Stimulated activated CD8-positive, alpha-beta memory T cell treated with anti-CD3 and anti-CD28 coated beads, Interleukin-4, amount 100 ng/mL, for 24 hours (primary cell): ENCODE measurements around the gene PHOSPHO1.

ENCODE experiments used
- DNase-seq: peaks from one replicate; pipeline ENCODE4 v3.0.0-alpha.2; 2020; ENCODE audit warnings: low read depth

The PHOSPHO1 gene

GRCh38 chr17:49242813-49243212 lies 12.2 kb upstream of the PHOSPHO1 start:
- no peak for DNase-seq

DNA sequence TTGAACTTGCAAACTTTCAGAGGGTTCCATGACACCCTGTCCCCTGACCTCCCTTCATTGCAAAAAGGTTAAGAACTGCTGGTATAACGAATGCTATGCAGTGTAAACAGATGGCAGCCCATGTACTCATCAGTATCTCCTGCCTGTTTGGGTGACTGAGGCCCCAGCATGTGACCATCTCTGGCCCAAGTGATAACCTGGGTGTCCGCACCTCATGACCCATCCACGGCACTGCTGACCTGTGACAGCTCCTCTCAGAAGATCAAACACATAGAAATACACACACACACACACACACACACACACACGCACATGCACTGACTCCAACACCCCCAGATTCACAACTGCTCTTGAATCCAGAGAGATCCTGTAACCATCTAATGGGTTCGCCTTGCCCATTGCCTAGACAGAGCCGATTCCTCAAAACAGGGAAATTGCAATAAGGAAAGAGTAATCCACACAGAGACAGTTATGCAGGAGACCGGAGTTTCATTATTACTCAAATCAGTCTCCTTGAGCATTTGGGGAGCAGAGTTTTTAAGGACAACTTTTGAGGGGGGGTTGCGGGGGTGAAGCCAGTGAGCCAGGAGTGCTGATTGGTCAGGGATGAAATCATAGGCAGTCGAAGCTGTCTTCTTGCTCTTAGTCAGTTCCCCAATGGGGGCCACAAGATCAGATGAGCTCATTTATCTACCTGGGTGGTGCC lies 11.3 kb upstream of the PHOSPHO1 start:
- no peak for DNase-seq

GRCh38 chr17:49241040-49241439 lies 10.5 kb upstream of the PHOSPHO1 start:
- no peak for DNase-seq

DNA sequence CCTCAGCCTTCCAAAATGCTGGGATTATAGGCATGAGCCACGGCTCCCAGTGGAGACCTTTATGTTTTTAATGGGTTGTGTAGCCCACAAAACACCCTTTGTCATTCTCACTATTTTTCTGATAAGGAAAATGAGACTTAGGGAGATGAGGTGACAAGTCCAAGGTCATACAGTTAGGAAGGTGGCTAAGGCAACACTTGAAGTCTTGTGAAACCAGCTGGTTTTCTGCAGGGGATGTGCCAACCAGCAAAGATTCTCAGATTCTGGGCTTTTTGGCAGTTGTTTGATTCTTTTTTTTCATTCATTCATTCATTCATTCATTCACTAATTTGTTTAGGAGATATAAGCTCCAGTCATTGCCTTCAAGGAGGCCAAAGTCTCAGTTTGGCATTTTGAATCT lies 10.0 kb upstream of the PHOSPHO1 start:
- no peak for DNase-seq

DNA sequence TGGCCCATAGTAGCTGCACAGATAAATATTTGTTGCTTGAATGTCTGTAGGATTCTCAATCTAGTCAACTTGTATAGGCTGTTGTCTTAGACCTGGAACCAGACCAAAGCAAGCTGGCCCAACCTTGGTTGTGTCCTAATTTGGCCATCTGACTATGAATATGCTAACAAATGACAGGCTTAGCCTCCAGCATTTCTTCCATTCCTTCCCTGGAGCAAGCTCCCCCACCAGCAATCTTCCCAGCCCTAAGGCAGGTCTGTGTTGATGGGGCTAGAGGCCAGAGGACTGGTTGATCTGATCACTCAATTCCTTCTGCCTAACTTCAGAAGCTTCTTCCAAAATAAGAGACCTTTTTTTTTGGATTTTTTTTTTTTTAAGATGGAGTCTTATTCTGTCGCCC lies 9.4 kb upstream of the PHOSPHO1 start:
- no peak for DNase-seq

DNA sequence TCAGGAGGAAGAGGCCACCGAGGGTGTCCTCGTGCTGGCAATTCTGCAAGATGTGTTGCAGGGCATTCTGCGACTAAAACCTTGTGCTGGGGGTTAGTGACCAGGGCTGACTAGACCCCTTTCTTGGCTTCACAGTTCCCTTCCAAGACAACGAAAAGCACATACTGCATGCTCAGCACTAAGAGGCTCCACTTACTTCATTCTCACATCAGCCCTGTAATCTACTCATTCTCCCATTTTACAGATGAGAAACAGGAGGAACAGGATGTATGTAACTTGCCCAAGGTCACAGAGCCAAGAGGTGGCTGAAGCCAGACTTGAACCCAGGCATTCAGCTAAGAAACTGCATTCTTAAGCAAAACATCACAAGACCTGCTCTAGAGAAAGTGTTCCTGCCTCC lies 5.3 kb upstream of the PHOSPHO1 start:
- DNase-seq = no peak

GRCh38 chr17:49234509-49235080 lies 4.0 kb upstream of the PHOSPHO1 start:
- no peak for DNase-seq

GRCh38 chr17:49231563-49231894 lies 942 bp upstream of the PHOSPHO1 start:
- no peak for DNase-seq

GRCh38 chr17:49229805-49230600 lies 584 bp downstream of the PHOSPHO1 start:
- no peak for DNase-seq

GRCh38 chr17:49229076-49229804 lies 1.3 kb downstream of the PHOSPHO1 start:
- DNase-seq = no peak

GRCh38 chr17:49227436-49228261 lies 2.9 kb downstream of the PHOSPHO1 start:
- DNase-seq = peak; percentile 64

DNA sequence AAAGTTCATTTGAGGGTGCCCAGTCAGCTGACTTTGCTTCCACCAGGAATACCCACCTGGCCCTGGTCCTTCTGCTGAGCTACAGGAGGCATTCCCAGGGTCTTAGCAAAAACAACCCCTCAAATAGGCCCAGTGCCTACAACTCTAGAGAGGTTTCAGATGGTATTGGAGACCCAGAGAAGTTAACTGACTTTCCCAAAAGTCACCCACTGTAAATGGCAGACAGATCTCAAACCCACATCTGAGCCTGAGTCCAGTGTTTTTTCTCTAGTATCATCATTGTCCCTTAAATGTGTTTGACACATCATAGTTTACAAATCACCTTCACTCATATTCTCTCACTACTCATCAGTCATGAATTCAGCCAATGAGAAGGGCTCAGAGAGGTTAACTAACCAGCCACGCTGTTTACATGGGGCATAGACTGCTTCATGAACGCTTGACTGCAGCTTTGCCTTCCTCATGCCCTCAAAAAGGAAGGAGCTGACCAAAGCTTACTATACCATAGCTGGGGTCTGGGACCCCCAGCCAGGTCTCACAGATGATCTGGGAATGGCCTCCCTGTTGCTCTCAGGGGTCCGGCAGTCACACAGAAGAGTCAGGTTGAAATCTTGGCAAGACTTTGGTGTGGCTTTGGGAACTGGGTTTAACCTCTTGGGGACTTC lies 3.7 kb downstream of the PHOSPHO1 start:
- DNase-seq = no peak

- DNase-seq = no peak
These were observed 4.9 kb downstream of the PHOSPHO1 start for GRCh38 chr17:49225554-49226236.

GRCh38 chr17:49224997-49225337 lies 5.6 kb downstream of the PHOSPHO1 start:
- DNase-seq = no peak

DNA sequence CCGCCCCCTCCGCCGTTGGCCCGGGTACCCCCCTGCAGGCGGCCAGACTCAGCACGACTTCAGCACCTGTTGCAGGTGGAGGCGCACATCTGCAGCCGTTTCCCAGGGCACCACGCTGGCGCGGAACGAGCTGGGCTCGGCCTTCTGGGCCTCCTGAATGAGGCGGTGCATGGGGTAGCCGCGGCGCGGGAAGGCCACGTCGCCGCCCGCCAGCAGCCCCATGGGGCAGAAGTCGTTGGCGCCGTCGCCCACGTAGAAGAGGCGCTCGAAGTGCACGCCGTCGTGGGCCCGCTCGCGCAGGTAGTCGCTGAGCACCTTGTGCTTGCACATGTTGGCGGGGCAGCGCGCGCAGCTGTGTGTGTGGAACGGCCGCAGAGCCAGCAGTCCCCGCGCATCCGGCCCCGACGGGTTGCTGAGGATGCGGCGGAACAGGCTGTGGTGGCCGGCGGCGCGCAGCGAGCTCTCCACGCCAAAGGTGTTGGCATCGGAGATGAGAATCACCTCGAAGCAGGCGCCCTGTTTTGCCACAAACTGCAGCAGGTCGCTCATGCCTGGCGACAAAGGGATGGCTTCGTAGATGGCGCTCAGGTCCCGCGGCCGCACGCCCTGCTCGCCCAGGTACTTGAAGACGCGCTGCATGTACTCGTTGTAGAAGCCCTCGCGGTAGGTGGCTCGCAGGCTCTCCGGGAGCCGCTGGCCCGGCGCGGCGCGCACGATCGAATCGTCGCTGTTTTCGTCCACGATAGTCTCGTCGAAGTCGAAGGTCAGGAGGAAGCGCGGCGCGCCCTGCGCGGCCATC lies 6.2 kb downstream of the PHOSPHO1 start:
- DNase-seq = peak; percentile 25

GRCh38 chr17:49223517-49224197 lies 6.9 kb downstream of the PHOSPHO1 start:
- peak; percentile 57 for DNase-seq

- no peak for DNase-seq
These were observed 7.4 kb downstream of the PHOSPHO1 start for GRCh38 chr17:49223168-49223516.

DNA sequence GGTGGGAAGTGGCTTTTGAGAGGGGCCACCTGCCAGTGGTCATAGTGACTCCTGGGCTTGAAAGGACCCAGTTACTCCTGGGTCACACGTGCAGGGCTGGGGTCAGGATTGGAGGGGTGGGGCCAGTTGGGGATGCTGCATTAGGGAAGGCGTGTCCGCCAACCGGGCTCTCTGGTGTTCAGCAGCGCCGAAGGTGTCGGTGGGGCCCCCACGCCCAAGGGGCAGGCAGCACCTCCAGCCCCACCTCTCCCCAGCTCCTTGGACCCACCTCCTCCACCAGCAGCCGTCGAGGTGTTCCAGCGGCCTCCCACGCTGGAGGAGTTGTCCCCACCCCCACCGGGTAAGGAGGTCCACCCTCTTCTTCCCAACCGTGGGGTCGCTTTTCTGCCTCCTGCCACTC lies 10.6 kb downstream of the PHOSPHO1 start:
- no peak for DNase-seq
